ENCODE measurements around the gene FLT1. TPM values are rescaled to one million over a fixed set of nuclear protein-coding genes. Genes with fewer than 3 reads are reported as not detected.

FLT1 gene
- total RNA-seq, 1 experiment from 2014 or later: not detected

- no peak overlapping the region for H3K27ac Mint-ChIP-seq (ENCODE audit: unreplicated experiment)
- H3K4me1 Mint-ChIP-seq (ENCODE audit: low read depth, unreplicated experiment): no peaks in the 10 kb centered on the region
- DNase-seq: no peak
Observed at GRCh38 chr13:28440774-28441504, 54.0 kb downstream of the FLT1 start.

GRCh38 chr13:28438598-28439334, 56.2 kb downstream of the FLT1 start:
- no peak for DNase-seq
- peaks cover 2% of the 10 kb centered on the region for H3K9me3 Mint-ChIP-seq (ENCODE audit: low read depth, unreplicated experiment)
- intact Hi-C loops (cut with micrococcal nuclease; ENCODE audit: unreplicated experiment): no loop called here
- H3K36me3 Mint-ChIP-seq (ENCODE audit: insufficient read depth, unreplicated experiment): no peaks in the 10 kb centered on the region
- H3K4me3 Mint-ChIP-seq (ENCODE audit: low read depth, unreplicated experiment): no peak overlapping the region
- no peak overlapping the region for H3K27ac Mint-ChIP-seq (ENCODE audit: unreplicated experiment)
- CTCF ChIA-PET: no interaction called here
- no peaks in the 10 kb centered on the region for H3K4me1 Mint-ChIP-seq (ENCODE audit: low read depth, unreplicated experiment)
- peaks cover 74% of the 10 kb centered on the region for H3K27me3 Mint-ChIP-seq (ENCODE audit: unreplicated experiment)
- no TSS peak for BruUV-seq (replicated peaks)
- TF ChIP-seq CTCF (IDR thresholded peaks at IDR 0.05; ENCODE audit: unreplicated experiment): no peak

More at GRCh38 chr13:28440774-28441504, 54.0 kb downstream of the FLT1 start:
- no peak for TF ChIP-seq CTCF (IDR thresholded peaks at IDR 0.05; ENCODE audit: unreplicated experiment)
- H3K9me3 Mint-ChIP-seq (ENCODE audit: low read depth, unreplicated experiment): peaks cover 2% of the 10 kb centered on the region
- peaks cover 60% of the 10 kb centered on the region for H3K27me3 Mint-ChIP-seq (ENCODE audit: unreplicated experiment)
- BruUV-seq (replicated peaks): no TSS peak
- no peak overlapping the region for H3K4me3 Mint-ChIP-seq (ENCODE audit: low read depth, unreplicated experiment)
- CTCF ChIA-PET: no interaction called here
- H3K36me3 Mint-ChIP-seq (ENCODE audit: insufficient read depth, unreplicated experiment): no peaks in the 10 kb centered on the region
- intact Hi-C loops (cut with micrococcal nuclease; ENCODE audit: unreplicated experiment): no loop called here

DNA sequence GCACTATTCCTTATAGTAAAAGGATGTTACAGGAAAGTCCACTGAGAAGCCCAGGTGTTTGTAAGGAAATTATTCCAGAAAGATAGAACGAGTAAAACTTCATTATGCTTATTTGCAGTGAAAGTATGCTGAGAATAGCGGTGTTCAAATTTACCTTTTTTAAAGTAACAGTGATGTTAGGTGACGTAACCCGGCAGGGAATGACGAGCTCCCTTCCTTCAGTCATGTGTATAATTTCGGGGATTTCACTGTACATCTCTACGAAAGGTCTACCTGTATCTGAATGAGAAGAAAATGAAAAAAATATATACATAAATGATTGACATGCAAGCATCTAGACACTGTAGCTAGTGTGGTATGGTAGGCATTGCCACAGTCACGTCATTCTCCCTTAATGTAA, 56.9 kb downstream of the FLT1 start:
- no TSS peak for BruUV-seq (replicated peaks)
- peaks cover 2% of the 10 kb centered on the region for H3K9me3 Mint-ChIP-seq (ENCODE audit: low read depth, unreplicated experiment)
- no peak overlapping the region for H3K27ac Mint-ChIP-seq (ENCODE audit: unreplicated experiment)
- no peak overlapping the region for H3K4me3 Mint-ChIP-seq (ENCODE audit: low read depth, unreplicated experiment)
- intact Hi-C loops (cut with micrococcal nuclease; ENCODE audit: unreplicated experiment): no loop called here
- CTCF ChIA-PET: interaction anchor here (0.6 kb wide), 1 partner anchor 26 kb away, joined by 6 read pairs; no protein-coding TSS in a partner anchor
- peaks cover 75% of the 10 kb centered on the region for H3K27me3 Mint-ChIP-seq (ENCODE audit: unreplicated experiment)
- no peak for TF ChIP-seq CTCF (IDR thresholded peaks at IDR 0.05; ENCODE audit: unreplicated experiment)
- no peak for DNase-seq
- no peaks in the 10 kb centered on the region for H3K4me1 Mint-ChIP-seq (ENCODE audit: low read depth, unreplicated experiment)
- H3K36me3 Mint-ChIP-seq (ENCODE audit: insufficient read depth, unreplicated experiment): no peaks in the 10 kb centered on the region

- no peaks in the 10 kb centered on the region for H3K4me1 Mint-ChIP-seq (ENCODE audit: low read depth, unreplicated experiment)
- intact Hi-C loops (cut with micrococcal nuclease; ENCODE audit: unreplicated experiment): no loop called here
- H3K36me3 Mint-ChIP-seq (ENCODE audit: insufficient read depth, unreplicated experiment): no peaks in the 10 kb centered on the region
- no peaks in the 10 kb centered on the region for H3K9me3 Mint-ChIP-seq (ENCODE audit: low read depth, unreplicated experiment)
- no peak for DNase-seq
- no peak for TF ChIP-seq CTCF (IDR thresholded peaks at IDR 0.05; ENCODE audit: unreplicated experiment)
- BruUV-seq (replicated peaks): no TSS peak
- H3K27ac Mint-ChIP-seq (ENCODE audit: unreplicated experiment): no peak overlapping the region
- no peak overlapping the region for H3K4me3 Mint-ChIP-seq (ENCODE audit: low read depth, unreplicated experiment)
- peaks cover 70% of the 10 kb centered on the region for H3K27me3 Mint-ChIP-seq (ENCODE audit: unreplicated experiment)
- CTCF ChIA-PET: no interaction called here
Observed at GRCh38 chr13:28435917-28436316, 59.0 kb downstream of the FLT1 start.

Measured in Calu3 (cell line).